ENCODE measurements around the gene LAIR1.
"Not testable (repeated sequence)": the region's sequence is repeated elsewhere in the genome, so short reads cannot be mapped to it uniquely, and the experiment has no call there.

Gene LAIR1

GRCh38 chr19:54364775-54365257, at the start of gene LAIR1:
Gene LAIR1, minus strand, starts transcription at chr19:54364931. Its CDS starts 127 bp downstream, at chr19:54364804.
- no peak for DNase-seq

DNA sequence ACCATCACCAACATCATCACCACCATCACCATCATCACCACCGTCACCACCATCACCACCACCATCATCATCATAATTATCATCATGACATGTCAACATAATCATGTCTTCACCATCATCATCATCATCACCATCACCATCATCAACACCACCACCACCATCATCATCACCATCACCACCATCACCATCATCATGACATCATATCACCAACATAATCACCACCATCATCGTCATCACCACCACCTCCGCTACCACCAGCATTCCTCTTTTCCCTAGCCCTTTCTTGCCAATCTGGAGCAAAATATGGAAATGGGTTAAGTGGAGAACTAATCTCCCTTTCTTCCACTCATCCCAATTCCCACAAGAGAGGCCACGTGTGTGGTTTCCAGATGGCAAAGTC, 49.4 kb upstream of the LAIR1 start:
- no peak for DNase-seq

DNA sequence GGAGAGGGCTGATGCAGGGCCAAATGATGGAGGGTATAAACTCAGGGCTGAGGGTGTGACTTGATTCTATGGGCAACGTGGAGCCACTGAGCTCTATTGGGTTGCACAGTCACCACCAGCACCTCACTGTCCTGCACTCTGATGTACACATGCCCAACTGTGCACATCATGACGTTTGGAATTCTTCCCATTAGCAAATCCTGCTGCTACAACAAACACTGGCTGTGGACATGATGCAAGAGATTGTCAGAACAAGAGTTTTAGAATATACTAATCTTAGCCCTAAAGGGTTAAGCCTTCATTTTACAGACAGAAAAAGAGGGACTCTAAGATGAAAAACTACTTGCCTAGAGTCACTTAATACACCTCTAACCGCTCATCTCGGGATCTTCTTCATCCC, 48.1 kb upstream of the LAIR1 start:
- no peak for DNase-seq

DNA sequence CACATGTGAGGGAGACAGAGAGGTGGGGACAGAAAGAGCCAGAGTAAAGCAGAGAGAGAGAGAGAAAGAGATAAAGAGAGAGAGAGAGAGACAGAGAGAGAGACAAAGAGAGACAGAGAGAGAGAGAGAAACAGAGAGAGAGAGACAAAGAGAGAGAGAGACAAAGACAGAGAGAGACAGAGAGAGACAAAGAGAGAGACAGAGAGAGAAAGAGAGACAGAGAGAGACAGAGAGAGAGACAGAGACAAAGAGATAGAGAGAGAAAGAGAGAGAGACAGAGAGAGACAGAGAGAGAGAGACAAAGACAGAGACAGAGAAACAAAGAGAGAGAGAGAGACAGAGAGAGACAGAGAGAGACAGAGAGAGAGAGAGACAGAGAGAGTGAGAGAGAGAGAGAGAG, 46.3 kb upstream of the LAIR1 start:
- no peak for DNase-seq

GRCh38 chr19:54408456-54409026, 43.8 kb upstream of the LAIR1 start:
- DNase-seq: no peak

- no peak for DNase-seq
Measured at GRCh38 chr19:54407780-54408179, 43.0 kb upstream of the LAIR1 start.

DNA sequence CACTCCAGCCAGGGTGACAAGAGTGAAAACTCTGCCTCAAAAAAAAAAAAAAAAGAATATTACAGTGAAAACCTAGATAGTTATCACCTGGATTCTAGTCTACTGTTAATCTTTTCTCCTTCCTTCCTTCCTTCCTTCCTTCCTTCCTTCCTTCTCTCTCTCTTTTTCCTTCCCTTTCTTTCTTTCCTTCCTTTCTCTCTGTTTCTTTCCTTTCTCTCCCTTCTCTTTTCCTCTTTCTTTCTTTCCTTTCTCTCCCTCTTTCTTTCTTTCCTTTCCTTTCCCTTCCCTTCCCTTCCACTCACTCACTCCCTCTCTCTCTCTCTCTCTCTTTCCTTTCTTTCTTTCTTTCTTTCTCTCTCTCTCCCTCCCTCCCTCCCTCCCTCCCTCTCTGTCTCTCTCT, 40.9 kb upstream of the LAIR1 start:
- no peak for DNase-seq

- DNase-seq: no peak
Measured at GRCh38 chr19:54403054-54403453, 38.3 kb upstream of the LAIR1 start.

DNA sequence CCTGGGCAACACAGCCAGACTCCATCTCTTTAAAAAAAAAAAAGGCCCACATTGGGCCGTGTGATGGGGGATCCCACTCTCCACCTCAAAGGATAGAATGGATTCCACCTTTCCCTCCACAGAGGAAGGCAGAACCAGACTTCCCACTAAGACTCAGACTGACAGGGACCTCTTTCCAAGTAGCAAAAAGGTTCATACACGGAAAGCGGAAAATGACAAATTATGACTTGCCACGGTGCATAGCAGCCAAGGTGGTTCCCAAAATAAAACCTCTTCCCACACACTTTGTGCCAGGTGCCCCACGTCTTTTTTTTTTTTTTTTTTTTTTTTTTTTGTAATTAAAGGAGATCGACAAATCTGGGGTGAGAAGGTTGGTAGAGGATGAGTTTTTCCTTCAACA, 36.2 kb upstream of the LAIR1 start:
- no peak for DNase-seq

- DNase-seq: no peak
Measured at GRCh38 chr19:54399189-54399588, 34.5 kb upstream of the LAIR1 start.

- no peak for DNase-seq
Measured at GRCh38 chr19:54395685-54396084, 31.0 kb upstream of the LAIR1 start.

DNA sequence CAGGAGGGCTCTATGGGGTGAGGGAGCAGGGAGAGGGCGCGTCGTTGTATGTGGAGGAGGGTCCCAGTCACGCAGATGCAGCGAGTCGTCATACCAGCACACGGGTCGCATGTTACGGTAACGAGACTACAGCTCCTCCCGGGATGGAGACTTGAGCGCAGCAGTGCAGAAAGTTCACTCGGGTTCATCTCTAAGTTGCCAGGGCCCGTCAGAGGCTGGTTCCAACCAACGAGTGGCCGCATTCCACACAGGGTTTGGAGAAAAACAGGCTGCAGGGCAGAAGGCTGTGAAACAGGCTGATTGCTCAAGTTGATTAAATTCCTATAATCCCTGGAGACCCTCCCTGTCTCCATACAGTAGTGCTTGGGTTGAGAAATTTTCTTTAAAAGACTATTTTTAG, 28.6 kb upstream of the LAIR1 start:
- no peak for DNase-seq

DNA sequence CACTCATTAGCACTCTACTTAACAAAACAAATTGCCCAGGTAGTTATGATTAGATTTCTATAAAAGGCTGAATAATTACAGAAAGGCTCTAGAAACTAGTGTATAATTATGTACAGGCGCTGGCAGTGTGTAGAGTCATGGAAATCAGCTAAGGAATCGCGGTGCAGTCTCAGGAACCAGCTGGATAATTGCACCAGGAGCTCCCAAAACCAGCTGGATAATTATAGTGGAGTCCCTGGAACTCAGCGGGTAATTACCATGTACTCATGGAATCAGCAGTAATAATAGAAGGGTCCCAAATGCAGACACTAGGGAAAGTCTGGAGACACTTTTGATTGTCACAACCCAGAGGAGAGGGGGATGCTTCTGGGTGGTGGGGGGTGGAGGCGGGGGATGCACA, 27.4 kb upstream of the LAIR1 start:
- no peak for DNase-seq

GRCh38 chr19:54391589-54392061, 26.9 kb upstream of the LAIR1 start:
- no peak for DNase-seq

GRCh38 chr19:54390942-54391577, 26.3 kb upstream of the LAIR1 start:
- peak; percentile 44 for DNase-seq

- DNase-seq: no peak
Measured at GRCh38 chr19:54389553-54389952, 24.8 kb upstream of the LAIR1 start.

DNA sequence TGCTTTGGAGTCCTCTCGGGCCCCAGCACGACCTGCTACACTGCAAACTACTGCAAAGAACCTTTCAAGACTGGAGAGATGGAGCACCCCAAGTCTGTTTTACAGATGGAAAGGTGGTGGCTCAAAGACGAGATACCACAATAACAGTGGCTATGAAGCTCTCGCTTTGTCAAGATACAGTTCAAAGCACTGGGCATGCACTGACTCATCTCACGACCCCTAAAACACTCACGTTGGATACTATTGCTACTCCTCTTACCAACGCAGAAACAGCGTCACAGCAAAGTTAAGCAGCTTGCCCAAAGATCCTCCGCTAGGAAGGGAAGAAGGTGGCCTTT, 24.0 kb upstream of the LAIR1 start:
- DNase-seq: no peak

DNA sequence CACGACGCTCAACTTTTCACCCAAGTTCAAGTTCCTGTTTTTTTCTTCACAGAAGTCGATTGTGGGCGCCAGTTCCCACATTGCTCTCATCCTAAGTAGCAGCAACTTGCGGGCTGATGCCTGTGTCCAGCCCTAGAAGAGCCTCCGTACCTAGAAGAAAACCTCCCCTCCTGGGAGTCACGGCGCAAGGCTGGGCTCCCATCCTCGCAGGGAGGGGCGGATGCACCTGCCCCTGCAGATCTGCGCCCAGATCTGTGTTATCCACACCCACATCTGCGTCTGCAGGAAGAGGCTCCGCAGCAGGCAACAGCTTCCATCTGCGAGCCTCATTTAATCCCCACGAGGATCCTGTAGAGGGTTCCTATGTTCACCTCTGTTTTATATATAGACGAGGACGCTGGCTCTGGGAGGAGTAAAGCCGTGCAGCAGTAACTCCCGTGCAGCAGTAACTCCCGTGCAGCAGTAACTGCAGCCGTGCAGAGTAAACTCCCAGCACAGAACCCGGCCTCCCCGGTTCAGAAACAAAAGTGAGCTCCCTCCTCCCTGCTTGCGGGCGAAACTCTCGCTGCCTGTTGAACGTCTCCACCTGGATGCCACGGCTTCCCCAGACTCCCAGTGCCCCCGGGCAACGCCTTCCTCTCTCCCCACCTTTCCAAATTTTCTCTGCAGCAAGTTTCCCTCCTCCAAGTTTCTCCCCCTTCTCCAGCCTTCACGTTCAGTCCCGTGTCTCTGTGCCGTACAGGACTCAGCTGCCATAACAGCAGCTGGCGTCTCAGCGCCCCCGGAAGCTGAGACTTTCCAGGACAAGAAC, 23.5 kb upstream of the LAIR1 start:
- DNase-seq: no peak

- DNase-seq: no peak
Measured at GRCh38 chr19:54383330-54383729, 18.6 kb upstream of the LAIR1 start.

DNA sequence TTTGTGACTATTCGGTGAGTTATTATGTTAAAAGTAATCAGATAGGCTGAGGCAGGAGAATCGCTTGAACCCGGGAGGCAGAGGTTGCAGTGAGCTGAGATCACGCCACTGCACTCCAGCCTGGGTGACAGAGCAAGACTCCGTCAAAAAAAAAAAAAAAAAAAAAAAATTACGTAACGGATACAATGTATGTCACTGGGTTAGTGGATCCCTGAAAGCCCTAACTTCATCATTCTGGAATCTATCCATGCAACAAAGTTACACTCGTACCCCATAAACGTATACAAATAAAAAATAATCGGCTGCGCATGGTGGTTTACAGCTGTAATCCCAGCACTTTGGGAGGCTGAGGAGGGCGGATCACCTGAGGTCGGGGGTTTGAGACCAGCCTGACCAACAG, 17.3 kb upstream of the LAIR1 start:
- not testable (repeated sequence) for DNase-seq

GRCh38 chr19:54380897-54381296, 16.2 kb upstream of the LAIR1 start:
- DNase-seq: no peak

GRCh38 chr19:54379187-54379678, 14.5 kb upstream of the LAIR1 start:
- no peak for DNase-seq

DNA sequence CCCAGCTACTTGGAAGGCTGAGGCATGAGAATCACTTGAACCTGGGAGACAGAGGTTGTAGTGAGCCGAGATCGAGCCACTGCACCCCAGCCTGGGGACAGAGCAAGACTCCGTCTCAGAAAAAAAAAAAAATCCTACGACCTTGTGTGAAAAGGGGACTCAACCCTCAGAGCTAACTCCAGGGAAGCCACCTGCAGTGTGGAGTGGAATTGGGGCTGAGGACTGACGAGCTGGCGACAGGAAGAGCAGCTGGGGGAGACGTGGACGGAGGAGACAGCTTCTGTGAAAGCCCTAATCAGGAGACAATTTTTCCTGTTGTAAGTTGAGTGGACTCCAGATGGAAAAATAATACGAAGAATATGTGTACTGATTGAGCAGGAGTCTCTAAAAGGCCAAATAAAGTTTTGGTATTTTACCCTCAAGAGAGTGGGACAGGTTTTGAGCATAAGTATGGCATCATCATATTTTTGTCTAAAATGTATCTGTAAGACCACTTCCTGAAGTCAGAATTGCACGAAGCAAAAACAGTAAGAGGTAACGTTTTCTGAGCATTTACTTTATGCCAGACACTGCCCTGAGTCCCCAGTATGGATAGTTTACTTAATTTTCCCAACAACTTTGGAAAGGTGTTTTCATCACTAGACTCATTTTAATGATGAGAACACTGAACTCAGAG, 12.0 kb upstream of the LAIR1 start:
- no peak for DNase-seq
